Endometrium (tissue), 2 donors: ENCODE results near the gene VAMP8.
"Not testable (repeated sequence)": the region's sequence is repeated elsewhere in the genome, so short reads cannot be mapped to it uniquely, and the experiment has no call there.

Source experiments
- FAIRE-seq: peaks from 2 replicates; lab custom pipeline; 2012; peaks lifted over from hg19 to GRCh38; lab: Jason Lieb, UNC
- donor health status: control.
- donor health status: control.

The VAMP8 gene

DNA sequence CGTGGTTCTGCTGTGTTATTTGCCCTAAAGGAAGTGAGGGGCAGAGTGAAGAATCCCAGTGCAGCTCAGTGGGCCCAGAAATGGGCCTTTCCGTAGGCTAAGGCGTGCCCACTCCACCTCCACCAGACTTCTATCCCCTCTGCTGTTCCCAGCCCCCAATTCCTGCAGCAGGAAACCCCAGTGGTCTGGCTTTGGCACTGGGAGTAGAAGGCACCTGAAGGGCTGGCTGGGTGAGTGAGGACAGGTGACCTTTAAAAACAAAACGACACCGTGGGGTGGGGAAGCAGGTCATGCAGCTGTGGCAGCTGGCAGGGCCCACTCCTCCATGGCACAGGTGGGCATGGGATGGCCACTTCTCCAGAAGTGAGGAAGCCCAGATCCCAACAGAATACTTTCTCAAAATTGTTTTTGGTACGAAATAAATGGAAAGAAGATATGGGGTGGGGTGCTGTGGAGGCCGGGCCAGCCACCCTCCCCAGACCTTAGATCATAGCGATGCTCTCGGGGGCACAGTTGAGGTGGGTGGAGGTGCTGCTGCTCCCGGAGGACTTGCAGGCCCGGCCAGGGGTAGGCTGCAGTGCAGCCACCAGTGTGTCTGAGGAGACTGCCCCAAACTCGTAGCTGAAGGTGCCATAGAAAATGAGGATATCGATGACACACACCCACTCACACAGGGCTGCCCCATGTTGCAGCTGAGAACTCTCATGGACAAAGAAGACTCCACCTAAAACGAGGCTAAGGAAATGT, 21.4 kb downstream of the VAMP8 start:
- FAIRE-seq = no peak

- FAIRE-seq = no peak
Observed at GRCh38 chr2:85599468-85600234, 22.3 kb downstream of the VAMP8 start.

- no peak for FAIRE-seq
Observed at GRCh38 chr2:85600235-85600575, 22.8 kb downstream of the VAMP8 start.

- FAIRE-seq = no peak
Observed at GRCh38 chr2:85600951-85601770, 23.8 kb downstream of the VAMP8 start.

- FAIRE-seq = no peak
Observed at GRCh38 chr2:85601771-85602475, 24.5 kb downstream of the VAMP8 start.

DNA sequence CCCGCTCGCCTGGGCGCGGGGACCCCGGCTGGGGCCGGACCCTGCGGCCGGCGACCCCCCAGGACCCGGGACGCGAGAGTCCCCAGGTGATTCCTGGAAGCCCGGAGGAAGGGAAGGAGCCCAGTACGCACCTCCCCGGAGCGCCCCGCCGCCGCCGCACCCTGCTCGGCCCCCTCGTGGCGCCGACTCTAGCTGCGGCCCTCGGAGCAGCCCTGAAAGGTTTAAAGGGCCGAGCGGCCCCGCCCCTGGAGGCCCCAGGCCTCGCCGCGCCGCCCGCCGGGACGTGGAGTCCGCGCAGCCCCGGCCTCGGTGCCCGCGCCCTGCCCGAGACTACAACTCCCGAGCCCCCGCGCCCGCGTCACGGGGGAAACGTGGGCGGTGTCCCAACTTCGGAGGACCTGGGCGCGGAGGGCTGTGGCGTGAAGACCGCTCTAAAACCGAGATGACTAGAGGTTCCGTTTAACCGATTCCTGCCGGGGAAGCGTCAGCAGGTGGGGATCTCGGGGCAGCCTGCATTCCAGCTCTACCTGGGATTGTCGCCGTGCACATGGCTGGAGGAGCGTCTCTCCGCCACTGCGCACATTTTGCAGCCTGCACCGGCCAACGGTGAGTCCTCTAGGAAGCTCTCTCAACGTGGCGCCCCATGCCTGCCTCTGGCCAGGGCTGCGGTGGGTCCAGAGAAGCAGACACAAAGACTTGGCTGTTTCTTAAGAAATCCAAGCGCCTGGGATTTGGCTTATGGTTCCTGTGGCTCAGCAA, 25.3 kb downstream of the VAMP8 start, which contains the start of gene TMEM150A:
TSS of gene TMEM150A (minus strand) at position 223 of the 759 bp plus-strand sequence. CDS start 750 bp downstream, outside the sequence.
- FAIRE-seq = no peak

GRCh38 chr2:85604133-85604444, 26.7 kb downstream of the VAMP8 start:
- not testable (repeated sequence) for FAIRE-seq

- no peak for FAIRE-seq
Observed at GRCh38 chr2:85604568-85605339, 27.4 kb downstream of the VAMP8 start.

DNA sequence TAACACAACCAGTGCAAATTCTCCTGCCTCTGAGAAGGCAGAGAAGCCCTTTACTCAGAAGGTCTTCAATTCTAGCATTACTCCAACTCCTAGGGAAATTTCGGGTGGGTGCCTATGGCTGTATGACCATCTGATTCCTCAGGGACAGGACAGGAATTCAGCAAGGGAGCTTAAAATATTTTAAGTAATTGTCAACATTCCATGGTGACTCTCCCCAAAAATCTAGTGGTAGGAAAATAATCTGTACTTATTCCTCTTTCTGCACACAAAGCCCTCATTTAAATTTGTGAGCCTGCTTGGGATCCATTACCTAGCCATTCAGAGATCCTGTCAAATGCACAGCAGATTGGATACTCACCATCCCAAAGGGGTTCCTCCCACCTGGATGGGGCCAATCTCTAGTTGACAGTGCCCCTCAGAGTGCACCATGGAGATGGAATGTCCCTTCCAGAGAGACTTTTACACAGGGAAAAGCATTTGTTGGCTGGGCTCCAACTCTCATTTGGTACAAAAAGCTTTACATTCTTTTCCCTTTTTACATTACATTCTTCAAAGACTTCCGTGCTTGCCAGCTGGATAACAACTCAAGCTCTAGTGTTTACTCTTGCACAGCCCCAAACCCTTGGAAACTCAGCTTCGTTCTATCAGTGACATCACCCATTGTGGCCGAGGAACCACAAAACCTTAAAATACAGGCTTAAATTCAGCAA, 28.2 kb downstream of the VAMP8 start:
- FAIRE-seq = no peak

DNA sequence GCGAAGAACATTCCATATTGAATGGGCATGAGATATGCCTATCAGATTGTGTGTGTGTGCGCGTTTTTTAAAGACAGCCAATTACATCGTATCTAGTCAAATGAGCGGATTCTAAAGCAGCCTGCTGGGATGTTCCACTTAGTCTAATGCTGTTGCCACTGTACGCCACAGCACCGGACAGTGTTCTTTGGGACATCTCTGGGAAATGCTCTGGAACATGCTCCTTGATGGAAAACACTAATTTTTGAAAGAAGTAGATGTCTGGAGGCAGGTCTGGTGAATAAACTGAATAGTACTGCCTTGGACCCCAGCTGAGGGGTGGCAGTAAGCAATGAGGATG, 28.7 kb downstream of the VAMP8 start:
- FAIRE-seq = no peak

- no peak for FAIRE-seq
Observed at GRCh38 chr2:85607268-85608215, 30.2 kb downstream of the VAMP8 start.

GRCh38 chr2:85611217-85611704, 33.9 kb downstream of the VAMP8 start:
- FAIRE-seq = no peak

- FAIRE-seq = no peak
Observed at GRCh38 chr2:85611705-85612587, 34.6 kb downstream of the VAMP8 start, which contains the start of gene C2orf68. Gene C2orf68, minus strand, starts transcription at chr2:85612066. Its CDS starts 82 bp downstream, at chr2:85611984.

DNA sequence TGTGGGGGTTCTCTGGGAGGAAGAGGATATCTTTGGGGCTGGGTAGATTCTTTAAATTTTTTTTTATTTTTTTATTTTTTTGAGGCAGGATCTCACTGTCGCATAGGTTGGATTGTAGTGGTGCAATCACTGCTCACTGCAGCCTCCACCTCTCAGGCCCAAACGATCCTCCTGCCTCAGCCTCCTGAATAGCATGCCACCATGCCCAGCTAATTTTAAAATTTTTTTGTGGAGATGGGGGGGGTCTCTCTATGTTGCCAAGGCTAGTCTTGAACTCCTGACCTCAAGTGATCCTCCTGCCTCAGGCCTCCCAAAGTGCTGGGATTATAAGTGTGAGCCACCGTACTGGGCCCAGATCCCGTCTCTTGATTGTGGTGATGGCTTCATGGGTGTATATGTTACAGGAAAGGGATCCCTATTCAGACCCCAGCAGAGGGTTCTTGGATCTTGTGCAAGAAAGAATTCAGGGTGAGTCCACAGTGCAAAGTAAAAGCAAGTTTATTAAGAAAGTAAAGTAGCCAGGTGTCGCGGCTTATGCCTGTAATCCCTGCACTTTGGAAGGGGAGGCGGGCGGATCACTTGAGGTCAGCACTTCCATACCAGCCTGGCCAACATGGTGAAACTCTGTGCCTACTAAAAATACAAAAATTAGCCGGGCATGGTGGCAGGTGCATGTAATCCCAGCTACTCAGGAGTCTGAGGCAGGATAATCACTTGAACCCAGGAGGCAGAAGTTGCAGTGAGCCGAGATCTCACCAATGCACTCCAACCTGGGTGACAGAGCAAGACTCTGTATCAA, 36.5 kb downstream of the VAMP8 start:
- FAIRE-seq = no peak

GRCh38 chr2:85614757-85615156, 37.4 kb downstream of the VAMP8 start:
- FAIRE-seq = not testable (repeated sequence)

GRCh38 chr2:85615413-85615728, 38.0 kb downstream of the VAMP8 start:
- FAIRE-seq = no peak

GRCh38 chr2:85617723-85618122, 40.3 kb downstream of the VAMP8 start:
- FAIRE-seq = not testable (repeated sequence)
